OCI-LY7 (cell line): ENCODE results near the gene SFXN5. TPM values are rescaled to one million over a fixed set of nuclear protein-coding genes. Genes with fewer than 3 reads are reported as not detected.

ENCODE experiments used
- BruUV-seq: library from RNA; stranded (reverse); fragments of 400-500 nt; replicated peaks from 2 replicates; lab custom pipeline; 2021; lab: Mats Ljungman, UMichigan
- CTCF ChIA-PET: fragments of 300-600 bp; sonication (Branson Sonifier 250); formaldehyde crosslinking; loops from one replicate; lab custom pipeline; 2022; ENCODE audit warnings: antibody characterized with exemption; ENCODE audit not compliant: unreplicated experiment; lab: Charles Lee
- POLR2A ChIA-PET: fragments of 300-600 bp; sonication (Branson Sonifier 250); formaldehyde crosslinking; loops from one replicate; lab custom pipeline; 2022; ENCODE audit warnings: antibody characterized with exemption; lab: Charles Lee
- DNase-seq: peaks from one replicate; pipeline ENCODE4 v3.0.0-alpha.2; 2015; ENCODE audit warnings: low spot score
- H2AFZ ChIP-seq: fragments of 200-600 bp; sonication (generic), shearing (Covaris generic); 2 replicates; pipeline ENCODE4 v1.6.1; 2014; ENCODE audit warnings: mild to moderate bottlenecking, antibody characterized with exemption, low read length, moderate library complexity
- H3K27ac ChIP-seq: fragments of 200-600 bp; sonication (generic); 2 replicates; pipeline ENCODE4 v1.5.1; 2014; ENCODE audit warnings: mixed run types, low read depth, mild to moderate bottlenecking, moderate library complexity, low read length, inconsistent platforms; ENCODE audit not compliant: poor library complexity, severe bottlenecking
- H3K36me3 ChIP-seq: fragments of 200-600 bp; sonication (generic); 2 replicates; pipeline ENCODE4 v1.6.1; 2014; ENCODE audit warnings: mild to moderate bottlenecking, antibody characterized with exemption, low read length, moderate library complexity, mixed read lengths; ENCODE audit not compliant: insufficient read depth
- H3K4me1 ChIP-seq: fragments of 200-600 bp; sonication (generic); 2 replicates; pipeline ENCODE4 v1.5.1; 2014; ENCODE audit warnings: mild to moderate bottlenecking, low read length; ENCODE audit not compliant: insufficient read depth, poor library complexity, severe bottlenecking
- H3K4me2 ChIP-seq: fragments of 200-600 bp; sonication (generic); 2 replicates; pipeline ENCODE4 v1.6.1; 2014; ENCODE audit warnings: mild to moderate bottlenecking, low read length
- H3K4me3 ChIP-seq: fragments of 200-600 bp; sonication (generic); 2 replicates; pipeline ENCODE4 v1.5.1; 2014; ENCODE audit warnings: mild to moderate bottlenecking, low read depth, low read length; ENCODE audit not compliant: poor library complexity, severe bottlenecking
- H3K79me2 ChIP-seq: fragments of 200-600 bp; sonication (generic); 2 replicates; pipeline ENCODE4 v1.6.1; 2016; ENCODE audit warnings: low read depth, mild to moderate bottlenecking, low read length, moderate library complexity, mixed read lengths; ENCODE audit not compliant: insufficient read depth
- H3K9me2 ChIP-seq: fragments of 200-600 bp; sonication (generic); 2 replicates; pipeline ENCODE4 v1.6.1; 2016; ENCODE audit warnings: mild to moderate bottlenecking, low read length, mixed read lengths; ENCODE audit not compliant: insufficient read depth
- H3K9me3 ChIP-seq: fragments of 200-600 bp; sonication (generic); 2 replicates; pipeline ENCODE4 v1.6.1; 2014; ENCODE audit warnings: mild to moderate bottlenecking, mixed run types, low read length, mixed read lengths
- H4K20me1 ChIP-seq: fragments of 200-600 bp; sonication (generic); 2 replicates; pipeline ENCODE4 v1.6.1; 2014; ENCODE audit warnings: mild to moderate bottlenecking, antibody characterized with exemption, low read length, moderate library complexity, mixed read lengths; ENCODE audit not compliant: insufficient read depth
- CTCF ChIP-seq: fragments of 200-600 bp; sonication (generic); conservative IDR thresholded peaks from 2 replicates; pipeline ENCODE4 v1.5.1; 2014; ENCODE audit warnings: mild to moderate bottlenecking, antibody characterized with exemption, low read length, moderate library complexity, mixed read lengths
- EZH2phosphoT487 ChIP-seq: fragments of 200-600 bp; sonication (generic); IDR thresholded peaks from 2 replicates; pipeline ENCODE4 v1.6.1; 2018; ENCODE audit warnings: low read depth, borderline replicate concordance, mild to moderate bottlenecking, mixed run types, antibody characterized with exemption, low read length, moderate library complexity, mixed read lengths
- intact Hi-C: fragments of 100-400 bp; cut with micrococcal nuclease; formaldehyde crosslinking; loops from one replicate; pipeline ENCODE4 v1.10.0; 2022; ENCODE audit not compliant: unreplicated experiment
- total RNA-seq, 2 experiments: library from RNA; depleted of rRNA in 1 of 2; stranded (reverse); fragments of >200 nt in 1 of 2; shearing (Covaris generic) in 1 of 2; gene quantifications; 2 replicates each; pipeline ENCODE4 v1.2.3, GENCODE V29; 2014 to 2022

The SFXN5 gene
- total RNA-seq, 2 experiments from 2014 or later, result 4.5 to 10.5 TPM

- Histone ChIP-seq H3K4me1 (no peaks in the 10 kb centered on the region), H3K79me2 (no peaks in the 10 kb centered on the region), H3K27ac (no peak overlapping the region), H3K4me2 (no peak overlapping the region), H3K4me3 (no peak overlapping the region), H3K9me3 (no peaks in the 10 kb centered on the region), H3K9me2 (no peaks in the 10 kb centered on the region), H3K36me3 (no peaks in the 10 kb centered on the region), H2AFZ (no peak overlapping the region), H4K20me1 (no peaks in the 10 kb centered on the region)
- ChIA-PET CTCF (no interaction called here), POLR2A (no interaction called here)
- no peak for DNase-seq
- TF ChIP-seq CTCF (no peak), EZH2phosphoT487 (no peak)
- BruUV-seq, result no TSS peak
- intact Hi-C loops, result no loop called here
These were observed 87.9 kb downstream of the SFXN5 start for GRCh38 chr2:72983500-72984161.

- no peak overlapping the region for H3K4me2 ChIP-seq
- ChIA-PET CTCF (no interaction called here), POLR2A (no interaction called here)
- no peaks in the 10 kb centered on the region for H3K4me1 ChIP-seq
- BruUV-seq, result no TSS peak
- DNase-seq, result no peak
- no peak for TF ChIP-seq EZH2phosphoT487
- no peak for TF ChIP-seq CTCF
- H3K79me2 ChIP-seq, result no peaks in the 10 kb centered on the region
- H3K4me3 ChIP-seq, result no peak overlapping the region
- H4K20me1 ChIP-seq, result no peaks in the 10 kb centered on the region
- no peaks in the 10 kb centered on the region for H3K9me3 ChIP-seq
- no peak overlapping the region for H3K27ac ChIP-seq
- no peaks in the 10 kb centered on the region for H3K36me3 ChIP-seq
- no peak overlapping the region for H2AFZ ChIP-seq
- H3K9me2 ChIP-seq, result no peaks in the 10 kb centered on the region
- intact Hi-C loops, result no loop called here
These were observed 88.6 kb downstream of the SFXN5 start for GRCh38 chr2:72982781-72983499.

- Histone ChIP-seq H3K4me2 (no peak overlapping the region), H3K27ac (no peak overlapping the region), H4K20me1 (no peaks in the 10 kb centered on the region), H3K4me3 (no peak overlapping the region), H2AFZ (no peak overlapping the region), H3K9me2 (no peaks in the 10 kb centered on the region), H3K4me1 (no peaks in the 10 kb centered on the region), H3K36me3 (no peaks in the 10 kb centered on the region), H3K79me2 (no peaks in the 10 kb centered on the region), H3K9me3 (no peaks in the 10 kb centered on the region)
- no peak for DNase-seq
- no TSS peak for BruUV-seq
- TF ChIP-seq CTCF (no peak), EZH2phosphoT487 (no peak)
- ChIA-PET CTCF (no interaction called here), POLR2A (no interaction called here)
- intact Hi-C loops, result no loop called here
These were observed 89.3 kb downstream of the SFXN5 start for GRCh38 chr2:72982219-72982618.
